IgD-negative memory B cell (primary cell): ENCODE measurements around the gene ALG12. TPM values are rescaled to one million over a fixed set of nuclear protein-coding genes. Genes with fewer than 3 reads are reported as not detected.

Source experiments
- H3K27ac Mint-ChIP-seq, 3 donors: one replicate each; pipeline ENCODE4 v1.8.0; 2020 to 2022; ENCODE audit warnings: mild to moderate bottlenecking in 3 of 3, mixed read lengths in 3 of 3, moderate library complexity in 1 of 3
- H3K27me3 Mint-ChIP-seq: one replicate; pipeline ENCODE4 v1.8.0; 2021; ENCODE audit warnings: mixed read lengths
- H3K36me3 Mint-ChIP-seq: one replicate; pipeline ENCODE4 v1.8.0; 2020; ENCODE audit warnings: mild to moderate bottlenecking, mixed read lengths
- H3K4me1 Mint-ChIP-seq, 3 donors: one replicate each; pipeline ENCODE4 v1.8.0; 2020 to 2022; ENCODE audit warnings: mixed read lengths in 3 of 3, mild to moderate bottlenecking in 1 of 3
- H3K4me3 Mint-ChIP-seq, 4 donors: one replicate each; pipeline ENCODE4 v1.8.0; 2020 to 2022; ENCODE audit warnings: mild to moderate bottlenecking in 4 of 4, mixed read lengths in 4 of 4, moderate library complexity in 3 of 4
- H3K9me3 Mint-ChIP-seq, 3 donors: one replicate each; pipeline ENCODE4 v1.8.0; 2020 to 2021; ENCODE audit warnings: mixed read lengths in 3 of 3, mild to moderate bottlenecking in 1 of 3
- polyA plus RNA-seq: library from polyadenylated mRNA; unstranded; fragments of 300-500 nt; fragmentation: Illumina TruSeq; gene quantifications from one replicate; pipeline ENCODE4 v1.2.3, GENCODE V29; 2021

The ALG12 gene
- polyA plus RNA-seq, 1 donor from 2014 or later = 13.4 TPM

DNA sequence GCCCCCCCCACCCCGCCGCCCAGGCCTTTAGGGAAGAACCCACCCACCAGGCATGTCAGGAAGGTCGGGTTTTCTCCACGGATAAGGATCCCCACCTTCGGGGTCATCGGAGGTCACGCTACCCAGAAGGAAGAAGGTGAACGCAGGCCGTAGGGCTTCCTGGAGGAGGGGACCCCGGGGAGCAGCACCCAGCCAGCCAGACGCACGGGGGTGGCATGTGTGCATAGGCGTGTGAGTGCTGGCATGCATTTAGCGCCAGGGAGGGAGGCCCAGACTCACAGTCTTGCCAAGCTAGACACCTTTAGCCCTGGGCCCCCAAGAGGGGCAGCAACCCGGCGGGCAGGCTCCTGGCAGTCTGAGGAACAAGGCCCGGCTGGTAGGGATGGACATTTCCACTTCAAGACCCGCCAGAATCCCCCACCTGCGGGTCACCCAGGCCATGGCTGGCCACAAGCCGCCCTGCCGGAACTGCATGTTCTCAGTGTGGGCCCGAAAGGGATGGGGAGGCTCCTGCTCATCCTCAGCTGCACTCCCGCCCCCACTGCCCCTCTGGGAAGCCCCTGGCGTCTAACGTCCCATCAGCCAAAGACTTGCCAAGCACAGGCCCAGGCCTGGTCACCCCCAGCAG, 25.6 kb upstream of the ALG12 start:
- peaks cover 4 to 5% (median 4%) of the 10 kb centered on the region in 3 donors for H3K4me1 Mint-ChIP-seq
- H3K36me3 Mint-ChIP-seq = no peaks in the 10 kb centered on the region
- H3K4me3 Mint-ChIP-seq = no peak overlapping the region
- H3K9me3 Mint-ChIP-seq = no peaks in the 10 kb centered on the region
- H3K27ac Mint-ChIP-seq = peak overlapping the region in 2 of 3 donors; percentile 53 to 63
- no peaks in the 10 kb centered on the region for H3K27me3 Mint-ChIP-seq

DNA sequence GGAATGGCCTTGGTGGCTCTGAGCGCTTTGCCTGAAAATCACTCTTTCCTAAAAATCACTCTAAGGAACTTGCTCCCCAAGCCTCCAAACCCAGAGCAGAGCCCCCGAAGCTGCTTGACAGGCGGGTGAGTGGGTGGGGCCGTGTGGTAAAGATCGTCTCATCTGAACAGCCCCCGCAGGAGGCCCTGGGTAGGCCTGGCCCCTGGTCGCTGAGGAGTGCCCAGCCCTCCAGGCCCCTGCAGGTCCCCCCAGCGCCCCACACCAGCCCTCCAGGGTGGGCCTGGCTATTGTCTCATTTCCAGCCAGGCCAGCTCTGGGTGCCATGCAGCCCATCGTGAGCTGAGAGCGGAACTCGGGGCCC, 25.1 kb upstream of the ALG12 start:
- Mint-ChIP-seq H3K27me3 (no peaks in the 10 kb centered on the region), H3K36me3 (no peaks in the 10 kb centered on the region), H3K4me1 (peaks cover 4 to 5% (median 4%) of the 10 kb centered on the region in 3 donors), H3K27ac (peak overlapping the region in 2 of 3 donors; percentile 53 to 63), H3K9me3 (no peaks in the 10 kb centered on the region), H3K4me3 (no peak overlapping the region)

DNA sequence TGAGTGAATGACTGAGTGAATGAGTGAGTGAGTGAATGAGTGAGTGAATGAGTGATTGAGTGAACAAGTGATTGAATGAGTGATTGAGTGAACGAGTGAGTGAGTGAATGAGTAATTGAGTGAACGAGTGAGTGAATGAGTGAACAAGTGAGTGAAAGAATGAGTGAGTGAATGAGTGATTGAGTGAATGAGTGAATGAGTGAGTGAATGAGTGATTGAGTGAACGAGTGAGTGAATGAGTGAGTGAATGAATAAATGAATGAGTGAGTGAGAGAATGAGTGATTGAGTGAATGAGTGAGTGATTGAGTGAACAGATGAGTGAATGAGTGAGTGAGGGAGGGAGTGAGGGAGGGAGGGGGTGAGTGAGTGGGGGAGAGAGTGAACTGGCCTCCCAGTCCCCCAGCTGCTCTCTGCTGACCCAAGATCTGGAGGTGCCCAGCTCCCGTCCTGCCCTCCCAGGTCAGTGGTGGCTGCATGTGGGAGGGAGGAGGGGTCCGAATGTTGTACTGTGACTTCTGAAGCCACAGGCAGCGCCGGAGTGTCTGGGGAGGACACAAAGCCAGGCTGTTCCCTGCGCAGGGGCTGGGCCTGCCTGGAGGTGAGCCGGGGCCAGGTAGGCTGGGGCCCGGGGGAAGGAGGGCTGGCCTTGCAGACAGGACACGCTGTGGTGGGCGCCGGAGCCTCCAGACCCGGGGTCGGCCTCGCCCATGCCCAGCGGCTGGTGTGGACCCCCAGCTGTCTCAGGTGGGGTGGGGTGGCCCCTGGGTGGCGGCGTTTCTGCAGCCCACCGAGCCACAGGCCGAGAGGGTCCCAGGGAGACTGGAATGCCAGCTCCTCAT, 24.5 kb upstream of the ALG12 start:
- H3K27me3 Mint-ChIP-seq = no peaks in the 10 kb centered on the region
- peak overlapping the region in 1 of 3 donors; percentile 53 for H3K27ac Mint-ChIP-seq
- H3K4me1 Mint-ChIP-seq = peaks cover 4 to 5% (median 4%) of the 10 kb centered on the region in 3 donors
- H3K36me3 Mint-ChIP-seq = no peaks in the 10 kb centered on the region
- H3K9me3 Mint-ChIP-seq = no peaks in the 10 kb centered on the region
- no peak overlapping the region for H3K4me3 Mint-ChIP-seq

DNA sequence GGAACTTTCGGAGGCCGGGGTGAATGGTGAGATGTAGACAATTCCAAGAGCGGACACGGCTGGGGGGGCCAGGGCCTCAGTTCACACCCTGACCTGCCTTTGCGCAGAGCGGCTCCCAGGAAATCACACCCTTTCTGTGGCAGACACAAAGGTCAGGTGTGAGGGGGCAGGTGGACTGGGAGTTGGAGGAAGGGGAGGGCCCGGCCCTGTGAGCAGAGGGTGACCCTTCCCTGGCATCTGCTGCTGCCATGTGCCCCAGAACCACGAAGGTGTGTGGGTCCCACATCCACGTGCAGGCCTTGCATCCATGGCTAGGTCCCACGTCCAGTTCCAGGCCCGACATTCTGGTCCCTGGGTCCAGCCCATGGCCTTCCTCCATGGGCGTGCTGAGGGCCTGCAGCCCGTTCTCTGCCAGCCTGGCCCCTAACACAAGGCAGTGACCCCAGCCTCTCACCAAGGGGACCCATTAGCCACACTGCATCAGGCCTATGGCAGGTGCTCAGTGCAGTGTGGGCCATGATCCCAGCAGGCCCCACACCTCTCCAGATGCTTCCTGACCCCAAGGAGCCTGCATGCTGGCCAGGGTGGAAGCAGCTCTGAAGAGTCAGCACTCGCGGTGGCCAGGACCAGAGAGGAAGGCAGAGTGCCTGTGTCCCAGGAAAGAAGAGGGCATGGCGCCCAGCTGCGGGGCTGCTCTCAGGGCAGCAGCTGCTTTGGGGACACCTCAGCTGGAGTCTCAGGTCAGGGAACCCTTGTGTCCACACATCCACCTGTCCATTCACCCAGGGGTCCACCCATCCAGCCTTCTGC, 23.5 kb upstream of the ALG12 start:
- H3K36me3 Mint-ChIP-seq = no peaks in the 10 kb centered on the region
- peaks cover 4 to 5% (median 4%) of the 10 kb centered on the region in 3 donors for H3K4me1 Mint-ChIP-seq
- no peaks in the 10 kb centered on the region for H3K9me3 Mint-ChIP-seq
- no peak overlapping the region for H3K4me3 Mint-ChIP-seq
- no peaks in the 10 kb centered on the region for H3K27me3 Mint-ChIP-seq
- peak overlapping the region in 2 of 3 donors; percentile 91 to 95 for H3K27ac Mint-ChIP-seq

DNA sequence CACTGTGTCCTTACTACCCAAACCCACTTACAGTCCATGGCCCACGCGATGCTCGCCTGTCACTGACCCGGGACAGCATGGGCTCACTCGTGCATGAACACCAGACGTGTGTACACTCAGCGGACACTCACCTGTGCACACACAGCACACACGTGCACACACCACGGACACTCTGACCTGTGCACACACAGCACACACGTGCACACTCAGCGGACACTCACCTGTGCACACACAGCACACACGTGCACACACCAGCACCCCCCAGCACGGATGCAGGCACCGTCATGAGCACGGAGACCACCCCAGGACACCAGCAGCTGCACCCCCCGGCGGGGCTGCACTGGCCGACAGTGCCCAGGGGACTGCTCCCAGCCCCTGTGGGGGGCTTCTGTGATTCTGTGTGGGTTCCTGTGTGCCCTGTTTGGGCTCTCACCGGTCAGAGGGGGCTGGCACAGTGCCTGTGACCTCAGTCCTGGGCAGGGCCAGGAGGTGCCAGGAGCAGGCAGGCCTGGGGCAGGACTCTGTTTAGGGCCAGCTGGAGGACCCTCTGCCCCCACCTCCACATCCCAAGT, 20.4 kb upstream of the ALG12 start:
- peak overlapping the region in 2 of 3 donors; percentile 86 to 95 for H3K27ac Mint-ChIP-seq
- H3K4me1 Mint-ChIP-seq = peaks cover 0 to 3% (median 0%) of the 10 kb centered on the region in 3 donors
- H3K9me3 Mint-ChIP-seq = no peaks in the 10 kb centered on the region
- H3K4me3 Mint-ChIP-seq = peak overlapping the region in 1 of 4 donors; percentile 15
- H3K36me3 Mint-ChIP-seq = no peaks in the 10 kb centered on the region
- H3K27me3 Mint-ChIP-seq = no peaks in the 10 kb centered on the region

DNA sequence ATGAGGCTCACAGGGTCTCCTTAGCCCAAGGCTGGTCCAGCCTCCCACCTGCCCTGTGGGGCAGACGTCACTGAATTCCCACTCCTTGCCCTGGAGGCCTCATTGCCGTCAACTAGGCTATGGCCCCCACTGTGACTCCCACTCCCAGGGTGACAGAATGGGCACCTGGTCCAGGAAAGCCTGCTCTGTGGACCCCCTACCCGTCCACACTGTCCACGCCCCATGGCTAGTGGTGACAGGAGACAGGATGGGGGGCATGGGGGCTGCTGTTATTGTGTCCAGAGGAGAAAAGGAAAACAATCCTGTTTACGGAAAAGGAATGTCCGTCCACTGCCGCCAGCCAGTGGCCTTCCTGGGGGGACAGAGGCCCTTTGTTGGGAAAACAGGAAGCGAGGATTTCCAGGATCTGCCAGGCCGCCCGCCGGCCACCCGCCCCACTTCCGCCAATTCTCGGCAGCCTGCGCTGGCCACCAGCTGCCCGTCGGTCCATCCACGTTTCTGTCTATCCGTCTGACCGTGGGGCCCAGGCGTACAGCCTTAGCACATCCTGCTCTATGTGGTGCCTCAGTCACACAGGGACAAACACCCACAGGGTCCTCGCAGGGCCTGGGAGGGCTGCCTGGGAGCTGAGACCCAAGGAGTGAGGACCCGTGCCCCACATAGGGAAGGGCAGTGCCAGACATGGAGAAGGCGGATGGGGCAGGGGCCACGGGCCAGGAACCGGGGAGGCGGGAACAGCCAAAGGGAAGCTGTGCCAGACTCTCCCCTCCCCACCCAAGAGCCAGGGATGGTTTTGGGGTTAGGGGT, 19.7 kb upstream of the ALG12 start:
- H3K4me3 Mint-ChIP-seq = peak overlapping the region in 1 of 4 donors; percentile 71
- H3K27ac Mint-ChIP-seq = peak overlapping the region in 2 of 3 donors; percentile 91 to 95
- no peaks in the 10 kb centered on the region for H3K9me3 Mint-ChIP-seq

DNA sequence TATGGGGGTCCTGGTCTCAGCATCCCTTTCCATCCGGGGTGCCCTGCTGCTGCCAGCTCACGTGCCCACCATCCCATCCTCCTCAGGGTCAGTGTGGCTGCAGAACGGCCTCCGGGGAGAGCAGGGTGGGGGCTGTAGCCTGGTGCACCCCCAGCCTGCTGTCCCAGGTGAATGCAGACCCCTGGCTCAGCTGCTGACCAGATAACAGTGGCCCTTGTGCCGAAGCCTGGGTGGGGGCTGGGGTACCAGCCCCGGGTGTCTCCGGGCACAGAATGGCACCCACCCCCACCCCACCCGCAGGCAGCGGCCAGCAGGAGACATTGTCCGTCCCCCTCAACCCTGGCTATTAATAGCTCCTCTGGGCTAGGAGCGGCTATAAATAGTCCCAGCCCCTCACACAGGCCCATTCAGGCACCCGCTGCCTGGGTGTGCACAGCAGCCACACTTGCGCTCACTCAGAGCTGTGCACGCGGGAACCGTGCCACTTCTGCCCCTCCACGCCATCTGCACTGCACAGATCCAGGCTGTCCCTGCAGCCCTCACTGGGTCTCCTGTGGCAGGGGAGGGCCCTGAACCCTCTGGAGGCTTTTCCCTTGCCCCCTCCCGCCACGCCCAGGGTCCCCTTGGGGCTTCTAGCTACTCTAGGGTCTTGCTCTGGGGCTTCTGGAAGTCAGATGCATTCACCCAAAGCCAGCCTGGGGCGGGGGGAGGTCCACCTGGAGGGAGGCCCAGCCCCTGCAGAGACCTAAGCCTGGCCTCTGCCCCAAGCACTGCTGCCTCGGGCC, 18.9 kb upstream of the ALG12 start:
- H3K27me3 Mint-ChIP-seq = no peaks in the 10 kb centered on the region
- peak overlapping the region; percentile 85 to 95 (median 91) for H3K27ac Mint-ChIP-seq
- H3K9me3 Mint-ChIP-seq = no peaks in the 10 kb centered on the region
- H3K4me3 Mint-ChIP-seq = peak overlapping the region in 3 of 4 donors; percentile 58 to 79 (median 70)
- H3K4me1 Mint-ChIP-seq = peaks cover 0 to 11% (median 8%) of the 10 kb centered on the region in 3 donors
- no peaks in the 10 kb centered on the region for H3K36me3 Mint-ChIP-seq

More for the DNA sequence above, 19.7 kb upstream of the ALG12 start:
- Mint-ChIP-seq H3K4me1 (peaks cover 0 to 9% (median 5%) of the 10 kb centered on the region in 3 donors), H3K36me3 (no peaks in the 10 kb centered on the region), H3K27me3 (no peaks in the 10 kb centered on the region)

DNA sequence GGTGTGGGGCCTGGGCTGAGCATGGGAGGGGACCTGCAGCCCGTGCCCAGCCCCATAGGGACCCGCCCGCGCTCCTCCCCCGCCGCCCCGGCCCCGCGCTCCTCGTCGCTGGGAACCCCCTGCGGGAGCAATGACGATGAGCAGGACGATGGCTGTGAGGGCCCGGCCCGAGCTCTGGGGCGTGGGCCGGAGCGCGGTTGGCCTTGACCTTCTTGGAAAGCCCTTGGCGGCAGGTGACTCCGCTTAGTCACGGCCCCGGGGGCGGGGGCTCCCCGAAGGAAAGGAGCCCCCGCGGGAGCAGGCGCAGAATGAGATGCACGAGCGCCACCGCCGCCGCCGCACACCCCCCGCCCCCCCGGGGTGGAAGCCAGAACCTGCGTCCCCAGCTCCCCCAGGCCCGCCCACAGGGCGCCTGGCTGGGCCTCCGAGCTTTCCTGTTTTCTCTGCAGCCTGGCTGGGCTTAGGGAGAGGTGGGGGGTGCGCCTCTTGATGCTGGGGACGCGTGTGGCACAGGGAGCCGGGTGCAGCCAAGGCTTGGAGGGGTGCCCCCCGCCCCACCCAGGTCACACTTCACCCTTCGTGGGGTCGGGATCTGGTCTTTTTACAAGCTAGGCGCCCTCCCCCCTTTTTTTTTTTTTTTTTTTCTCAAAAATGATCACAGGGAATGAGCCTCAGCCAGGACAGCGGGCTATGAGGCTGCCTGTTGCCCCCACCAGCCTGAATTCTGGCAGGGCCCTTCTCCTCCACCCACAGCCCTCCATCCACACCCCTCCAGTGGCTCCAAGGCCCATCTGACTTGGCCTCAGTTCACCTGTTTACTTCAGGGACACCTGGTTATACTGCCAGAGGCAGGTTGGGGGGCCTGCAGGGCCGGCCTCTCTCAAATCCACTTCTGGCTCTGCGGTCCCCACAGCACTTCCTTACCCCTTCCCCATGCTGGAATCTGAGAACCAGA, 18.1 kb upstream of the ALG12 start:
- Mint-ChIP-seq H3K4me1 (peaks cover 0 to 16% (median 13%) of the 10 kb centered on the region in 3 donors), H3K27ac (peak overlapping the region; percentile 85 to 95 (median 91)), H3K4me3 (peak overlapping the region; percentile 60 to 81 (median 76)), H3K27me3 (no peaks in the 10 kb centered on the region), H3K36me3 (no peaks in the 10 kb centered on the region), H3K9me3 (no peaks in the 10 kb centered on the region)

DNA sequence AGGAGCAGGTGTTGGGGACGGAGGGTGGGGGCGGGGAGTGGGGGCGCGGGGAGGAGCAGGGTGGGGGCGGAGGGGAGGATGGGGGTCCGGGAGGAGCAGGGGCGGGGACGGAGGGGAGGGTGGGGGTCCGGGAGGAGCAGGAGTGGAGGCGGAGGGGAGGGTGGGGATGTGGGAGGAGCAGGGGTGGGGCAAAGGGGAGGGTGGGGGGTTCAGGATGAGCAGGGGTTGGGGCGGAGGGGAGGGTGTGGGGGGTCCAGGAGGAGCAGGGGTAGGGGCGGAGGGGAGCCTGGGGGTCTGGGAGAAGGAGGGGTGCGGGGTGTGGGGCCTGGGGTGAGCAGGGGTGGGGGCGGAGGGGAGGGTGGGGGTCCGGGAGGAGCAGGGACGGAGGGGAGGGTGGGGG, 17.3 kb upstream of the ALG12 start:
- Mint-ChIP-seq H3K9me3 (no peaks in the 10 kb centered on the region), H3K4me1 (peaks cover 6 to 22% (median 19%) of the 10 kb centered on the region in 3 donors), H3K27ac (peak overlapping the region in 1 of 3 donors; percentile 95), H3K4me3 (peak overlapping the region in 3 of 4 donors; percentile 51 to 81 (median 79)), H3K36me3 (no peaks in the 10 kb centered on the region), H3K27me3 (no peaks in the 10 kb centered on the region)

DNA sequence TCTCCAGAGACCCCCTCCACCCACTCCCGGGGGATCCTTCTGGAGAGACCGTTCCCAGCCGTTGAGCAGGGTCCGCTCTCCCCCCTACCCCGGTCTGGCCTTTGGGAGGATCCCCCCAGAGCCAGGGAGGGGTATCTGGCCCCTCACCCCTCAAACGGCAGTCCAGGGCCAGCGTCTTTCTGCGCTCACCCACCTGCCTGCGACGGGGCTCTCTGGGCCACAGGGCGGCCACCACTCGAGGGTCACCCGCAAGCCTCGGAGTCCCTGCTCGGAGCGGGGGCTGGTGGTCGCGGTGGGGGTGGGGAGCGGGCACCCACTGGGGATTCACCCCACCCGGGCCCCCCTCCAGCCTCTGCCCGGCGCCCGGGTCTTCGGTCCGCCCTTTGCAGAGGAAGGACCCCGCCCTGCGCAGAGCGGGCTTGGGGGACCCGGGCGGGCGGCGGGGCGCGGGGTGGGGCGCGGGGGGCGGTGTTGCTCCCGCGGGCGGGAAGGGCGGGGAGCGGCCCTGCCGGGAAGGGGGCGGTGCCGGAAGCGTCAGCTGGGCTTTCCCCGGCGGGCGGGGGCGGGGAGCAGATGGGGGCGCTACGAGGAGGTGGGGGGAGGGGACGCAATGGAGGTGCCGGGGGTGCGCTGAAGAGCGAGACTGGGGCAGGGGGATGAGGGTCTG, 16.8 kb upstream of the ALG12 start:
- H3K36me3 Mint-ChIP-seq = no peaks in the 10 kb centered on the region
- no peaks in the 10 kb centered on the region for H3K9me3 Mint-ChIP-seq
- peak overlapping the region in 3 of 4 donors; percentile 76 to 77 (median 77) for H3K4me3 Mint-ChIP-seq
- no peaks in the 10 kb centered on the region for H3K27me3 Mint-ChIP-seq
- peaks cover 6 to 27% (median 24%) of the 10 kb centered on the region in 3 donors for H3K4me1 Mint-ChIP-seq
- H3K27ac Mint-ChIP-seq = peak overlapping the region; percentile 59 to 92 (median 90)

DNA sequence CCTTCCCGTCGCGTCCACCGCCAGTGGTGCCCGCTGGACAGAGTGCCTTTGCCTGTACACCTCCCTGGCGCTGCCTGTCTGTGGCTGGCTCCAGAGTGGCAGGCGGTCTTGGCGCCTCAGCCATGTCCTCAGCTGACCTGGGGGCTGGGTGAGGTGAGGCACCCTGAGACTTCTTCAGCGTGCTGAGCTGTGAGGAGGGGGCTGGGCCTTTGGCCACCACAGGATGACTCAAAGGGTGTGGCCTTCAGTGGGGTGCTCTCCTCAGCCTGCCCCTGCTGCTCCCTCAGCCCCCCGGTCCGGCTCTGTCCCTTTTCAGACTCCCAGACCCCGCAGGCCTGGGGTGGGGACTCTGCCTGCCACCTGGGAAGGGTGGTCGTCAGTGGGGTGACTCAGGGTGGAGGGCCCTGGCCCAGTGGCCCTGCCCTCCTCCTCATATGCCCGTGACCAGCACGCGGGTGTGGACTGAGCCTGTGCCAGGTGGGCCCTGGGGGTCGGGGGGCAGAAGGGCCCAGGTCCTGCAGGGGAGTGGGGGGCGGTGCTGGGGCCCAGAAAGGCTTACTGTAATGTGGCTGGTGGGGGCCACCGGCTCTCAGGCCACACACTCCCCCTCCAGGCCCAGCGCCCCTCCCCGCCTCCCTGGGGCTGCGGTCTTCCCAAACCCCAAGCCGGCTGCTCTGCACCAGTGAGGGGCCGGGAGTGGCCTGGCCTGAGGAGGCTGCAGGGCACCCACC, 16.1 kb upstream of the ALG12 start:
- Mint-ChIP-seq H3K27me3 (no peaks in the 10 kb centered on the region), H3K9me3 (no peaks in the 10 kb centered on the region), H3K36me3 (no peaks in the 10 kb centered on the region), H3K4me3 (peak overlapping the region; percentile 74 to 77 (median 76)), H3K4me1 (peaks cover 6 to 31% (median 24%) of the 10 kb centered on the region in 3 donors), H3K27ac (peak overlapping the region; percentile 88 to 92 (median 90))
